Stomach (tissue), 9 donors: ENCODE data around the gene RNF19B. TPM values are rescaled to one million over a fixed set of nuclear protein-coding genes. Genes with fewer than 3 reads are reported as not detected.
A peak's percentile ranks its signal among the peaks of the same experiment; 100 is the strongest.

ENCODE experiments used
- DNase-seq, 2 donors: peaks; one replicate each; pipeline versions ENCODE4 v3.0.0 to v3.0.0-alpha.2; 2013 to 2019
- H3K27ac ChIP-seq, 5 donors: fragments of 200-600 bp in 4 of 5; sonication (generic) in 4 of 5; one replicate each; pipeline ENCODE4 v1.5.1; 2013 to 2019; ENCODE audit warnings: mild to moderate bottlenecking in 1 of 5, moderate library complexity in 1 of 5
- H3K27me3 ChIP-seq, 3 donors: fragments of 200-600 bp; sonication (generic); one replicate each; pipeline ENCODE4 v1.5.1; 2017 to 2019; ENCODE audit warnings: mixed run types in 1 of 3
- H3K36me3 ChIP-seq, 4 donors: fragments of 200-600 bp; sonication (generic); 1 replicate in 3 of 4; 2 replicates in 1 of 4; pipeline ENCODE4 v1.5.1; 2016 to 2019
- H3K4me1 ChIP-seq, 4 donors: fragments of 200-600 bp; sonication (generic); one replicate each; pipeline ENCODE4 v1.5.1; 2016 to 2019
- H3K4me3 ChIP-seq, 4 donors: fragments of 200-600 bp; sonication (generic) in 3 of 4; one replicate each; pipeline ENCODE4 v1.5.1; 2016 to 2019; ENCODE audit warnings: mild to moderate bottlenecking in 1 of 4
- H3K9me3 ChIP-seq, 4 donors: fragments of 200-600 bp; sonication (generic); one replicate each; pipeline ENCODE4 v1.5.1; 2016 to 2019
- EP300 ChIP-seq: sonication (generic); formaldehyde crosslinking; IDR thresholded peaks from one replicate; pipeline ENCODE4 v1.6.1; 2017; ENCODE audit warnings: antibody characterized with exemption
- POLR2A ChIP-seq, 4 donors: fragments of 450-650 bp; IDR thresholded peaks; one replicate each; pipeline ENCODE4 v1.6.1; 2016; ENCODE audit warnings: antibody characterized with exemption in 4 of 4, control low read depth in 2 of 4, mild to moderate bottlenecking in 1 of 4, moderate library complexity in 1 of 4
- POLR2AphosphoS5 ChIP-seq, 3 donors: sonication (generic); formaldehyde crosslinking; IDR thresholded peaks; one replicate each; pipeline ENCODE4 v1.6.1; 2016; ENCODE audit warnings: antibody characterized with exemption in 3 of 3
- WGBS, 5 donors: extraction: QIAGEN DNeasy Blood & Tissue Kit in 3 of 5; methylation state at CpG; one replicate each; pipeline versions ENCODE4 v1.1.5 to v1.1.7; 2013 to 2018; 5-methylcytosine and 5-hydroxymethylcytosine counted together
- intact Hi-C: fragments of 100-400 bp; cut with DNase I; formaldehyde crosslinking; loops from one replicate; pipeline ENCODE4 v1.15.1; 2023; ENCODE audit warnings: low total_unique reads
- polyA plus RNA-seq, 3 donors: library from polyadenylated mRNA; stranded (reverse); fragments of 200-250 nt; gene quantifications; one replicate each; pipeline ENCODE4 v1.2.3, GENCODE V29; 2013
- total RNA-seq, 5 donors: library from RNA; depleted of rRNA; stranded (reverse); fragments of >200 nt; gene quantifications; one replicate each; pipeline versions ENCODE4 v1.1.0 to v1.2.3, GENCODE V29; 2014 to 2016
- TF ChIP-seq, protein P1 (sequence below), 7 experiments: fragments of 450-650 bp in 4 of 7; fragments of 200-600 bp in 3 of 7; sonication (generic) in 3 of 7; IDR thresholded peaks; one replicate each; pipeline ENCODE4 v1.5.1; 2016 to 2019; ENCODE audit warnings: antibody characterized with exemption in 7 of 7, control low read depth in 2 of 7, mild to moderate bottlenecking in 1 of 7
- donor health status: healthy with polysubstance abuse.
- donor health status: Bipolar disorder and iron deficiency.
- donor health status: healthy.

RNF19B gene
- total and polyA plus RNA-seq, 8 donors, result 0.58 to 29.5 (median 9.7) TPM

DNA sequence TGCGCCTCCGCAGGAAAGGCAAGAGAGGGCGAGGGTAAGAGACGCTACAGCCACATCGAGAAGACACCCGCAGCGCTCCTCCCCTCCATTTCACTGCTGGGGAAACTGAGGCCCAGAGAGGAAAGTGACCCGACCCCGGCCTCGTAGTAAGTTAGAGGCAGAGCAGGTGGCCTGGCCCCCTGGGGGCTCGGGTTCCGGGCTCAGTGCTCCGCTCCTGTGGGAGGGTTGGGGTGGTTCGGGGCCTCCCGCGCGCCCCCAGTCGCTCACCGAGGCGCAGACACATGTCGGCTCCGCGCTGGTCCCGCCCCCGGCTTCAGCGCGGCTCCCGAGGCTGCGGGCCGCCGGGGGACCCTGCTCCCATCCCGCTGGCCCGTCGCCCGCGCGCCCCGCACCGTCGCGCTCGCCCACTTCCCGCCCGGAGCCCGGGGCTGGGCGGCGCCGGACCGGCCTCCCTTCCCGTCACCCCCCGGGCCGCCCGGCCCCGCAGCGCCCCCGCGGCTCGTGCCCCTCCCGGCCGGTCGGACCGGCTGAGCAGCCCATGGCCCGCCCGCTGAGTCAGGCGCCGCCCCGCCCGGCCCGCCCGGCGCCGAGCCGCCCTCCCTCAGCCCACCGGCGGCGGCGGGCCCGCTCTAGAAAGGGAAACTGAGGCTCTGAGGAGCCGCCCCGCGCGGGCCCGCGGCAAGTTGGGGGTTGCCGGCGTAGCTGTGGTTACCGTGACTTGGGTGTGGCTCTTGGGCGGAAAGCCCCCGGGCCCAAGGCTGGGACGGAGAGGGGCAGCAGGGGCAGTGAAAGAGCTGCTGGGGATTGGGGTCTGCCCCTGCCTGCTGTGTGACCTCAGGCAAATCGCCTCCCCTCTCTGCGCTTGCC is 63.4 kb downstream of the RNF19B start, which contains the start of gene TMEM54:
Gene TMEM54, minus strand, starts transcription at position 434 of the 867 bp plus-strand sequence. Its CDS starts 151 bp downstream, at position 283.
- DNase-seq, result peak; percentile 86 to 91
- peak within 1 kb of the TSS; percentile 86 to 91 (median 87) for H3K27ac ChIP-seq
- H3K4me1 ChIP-seq, result peaks cover 17 to 37% (median 30%) of the 10 kb centered on the region in 4 donors
- H3K27me3 ChIP-seq, result peaks cover 0 to 30% (median 3%) of the 10 kb centered on the region in 3 donors
- H3K4me3 ChIP-seq, result peak within 1 kb of the TSS; percentile 72 to 77 (median 75)
- H3K9me3 ChIP-seq, result no peaks in the 10 kb centered on the region
- TF ChIP-seq POLR2A (IDR thresholded peaks at IDR 0.05), result no peak
- no peak for TF ChIP-seq EP300
- peak in 1 of 3 donors; percentile 3 for TF ChIP-seq POLR2AphosphoS5 (IDR thresholded peaks at IDR 0.05)
- TF ChIP-seq, protein P1, sequence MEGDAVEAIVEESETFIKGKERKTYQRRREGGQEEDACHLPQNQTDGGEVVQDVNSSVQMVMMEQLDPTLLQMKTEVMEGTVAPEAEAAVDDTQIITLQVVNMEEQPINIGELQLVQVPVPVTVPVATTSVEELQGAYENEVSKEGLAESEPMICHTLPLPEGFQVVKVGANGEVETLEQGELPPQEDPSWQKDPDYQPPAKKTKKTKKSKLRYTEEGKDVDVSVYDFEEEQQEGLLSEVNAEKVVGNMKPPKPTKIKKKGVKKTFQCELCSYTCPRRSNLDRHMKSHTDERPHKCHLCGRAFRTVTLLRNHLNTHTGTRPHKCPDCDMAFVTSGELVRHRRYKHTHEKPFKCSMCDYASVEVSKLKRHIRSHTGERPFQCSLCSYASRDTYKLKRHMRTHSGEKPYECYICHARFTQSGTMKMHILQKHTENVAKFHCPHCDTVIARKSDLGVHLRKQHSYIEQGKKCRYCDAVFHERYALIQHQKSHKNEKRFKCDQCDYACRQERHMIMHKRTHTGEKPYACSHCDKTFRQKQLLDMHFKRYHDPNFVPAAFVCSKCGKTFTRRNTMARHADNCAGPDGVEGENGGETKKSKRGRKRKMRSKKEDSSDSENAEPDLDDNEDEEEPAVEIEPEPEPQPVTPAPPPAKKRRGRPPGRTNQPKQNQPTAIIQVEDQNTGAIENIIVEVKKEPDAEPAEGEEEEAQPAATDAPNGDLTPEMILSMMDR (IDR thresholded peaks at IDR 0.05), result peak in 1 of 7 experiments; percentile 2
- H3K36me3 ChIP-seq, result peaks cover 0 to 19% (median 9%) of the 10 kb centered on the region in 4 donors
- intact Hi-C loops, result no loop called here
- 1 to 2% (median 1%) methylated on average over 43 to 92 of the region's 92 CpGs for WGBS, 5 donors

DNA sequence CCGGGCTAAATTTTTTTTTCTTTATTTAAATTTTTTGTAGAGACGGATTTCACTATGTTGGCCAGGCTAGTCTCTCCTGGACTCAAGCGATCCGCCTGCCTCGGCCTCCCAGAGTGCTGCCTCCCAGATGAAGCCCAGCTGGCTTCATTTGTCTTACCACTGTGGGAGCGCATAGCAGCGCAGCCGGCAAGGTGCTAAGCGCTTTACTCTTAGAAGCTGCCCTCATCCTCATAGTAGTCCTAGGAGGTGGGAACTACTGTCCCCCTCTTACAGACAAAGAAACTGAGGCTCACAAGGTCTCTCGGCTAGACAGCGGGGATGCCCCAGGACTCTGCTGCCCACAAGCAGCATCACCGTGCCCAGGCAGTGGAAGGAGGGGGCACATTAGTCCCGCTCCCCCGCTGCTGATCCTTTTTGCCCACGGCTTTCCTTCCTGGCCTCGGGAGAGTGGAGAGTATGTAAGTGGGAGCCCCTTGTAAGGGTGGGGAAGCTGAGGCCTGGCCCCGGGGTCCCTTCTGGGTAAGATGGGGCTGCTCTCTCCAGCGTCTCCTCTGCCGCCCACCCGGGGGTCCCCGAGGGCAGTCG is 64.1 kb downstream of the RNF19B start:
- DNase-seq, result peak in 1 of 2 donors; percentile 32
- H3K27ac ChIP-seq, result peak overlapping the region; percentile 76 to 91 (median 84)
- TF ChIP-seq POLR2A (IDR thresholded peaks at IDR 0.05) (no peak), POLR2AphosphoS5 (IDR thresholded peaks at IDR 0.05) (no peak), EP300 (no peak)
- TF ChIP-seq, protein P1 (IDR thresholded peaks at IDR 0.05), result no peak

DNA sequence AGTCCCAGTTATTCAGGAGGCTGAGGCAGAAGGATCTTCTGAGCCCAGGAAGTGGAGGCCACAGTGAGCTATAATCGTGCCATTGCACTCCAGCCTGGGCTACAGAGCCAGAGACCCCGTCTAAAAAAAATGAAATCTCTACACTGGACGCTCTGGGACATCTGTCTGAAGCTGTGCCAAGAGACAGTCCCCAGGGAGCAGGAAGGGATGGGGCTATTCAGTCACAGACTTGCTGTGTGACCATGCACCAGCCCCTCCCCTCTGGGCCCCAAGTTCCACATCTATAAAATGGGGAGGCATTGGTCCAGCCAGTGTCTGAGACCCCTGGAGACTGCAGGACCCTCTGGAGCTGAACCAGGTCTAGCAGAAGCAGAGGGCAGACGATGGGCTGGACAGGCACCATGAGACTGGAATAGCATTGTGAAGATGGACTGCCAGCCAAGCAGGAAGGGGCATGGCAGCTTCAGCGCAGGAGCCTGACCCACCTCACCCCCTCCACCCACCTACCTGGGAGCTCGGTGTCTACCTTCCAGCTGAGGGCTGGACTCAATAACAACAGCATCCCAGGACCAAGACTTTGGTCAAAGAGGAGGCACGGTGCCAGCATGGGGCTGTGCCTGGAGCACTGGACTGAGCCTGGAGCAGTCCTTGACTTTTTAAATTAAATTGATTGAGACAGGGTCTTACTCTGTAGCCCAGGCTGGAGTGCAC is 64.9 kb downstream of the RNF19B start:
- Histone ChIP-seq H3K4me3 (peak overlapping the region in 3 of 4 donors; percentile 74 to 77 (median 76)), H3K9me3 (no peaks in the 10 kb centered on the region), H3K27me3 (peaks cover 0 to 30% (median 3%) of the 10 kb centered on the region in 3 donors), H3K36me3 (peaks cover 0 to 32% (median 22%) of the 10 kb centered on the region in 4 donors), H3K27ac (peak overlapping the region in 3 of 5 donors; percentile 84 to 91 (median 88)), H3K4me1 (peaks cover 8 to 30% (median 29%) of the 10 kb centered on the region in 4 donors)
- peak in 1 of 2 donors; percentile 8 for DNase-seq
- intact Hi-C loops, result no loop called here
- WGBS, 5 donors, result 72 to 81% (median 76%) methylated on average over 7 of the region's 7 CpGs
- no peak for TF ChIP-seq POLR2A (IDR thresholded peaks at IDR 0.05)
- TF ChIP-seq POLR2AphosphoS5 (IDR thresholded peaks at IDR 0.05), result no peak
- TF ChIP-seq EP300, result no peak
- TF ChIP-seq, protein P1 (IDR thresholded peaks at IDR 0.05), result no peak

More for the DNA sequence above, 64.1 kb downstream of the RNF19B start:
- H3K36me3 ChIP-seq, result peaks cover 0 to 25% (median 15%) of the 10 kb centered on the region in 4 donors
- peaks cover 0 to 30% (median 3%) of the 10 kb centered on the region in 3 donors for H3K27me3 ChIP-seq
- H3K4me1 ChIP-seq, result peaks cover 12 to 34% (median 30%) of the 10 kb centered on the region in 4 donors
- H3K9me3 ChIP-seq, result no peaks in the 10 kb centered on the region
- peak overlapping the region; percentile 72 to 77 (median 75) for H3K4me3 ChIP-seq
- intact Hi-C loops, result no loop called here
- WGBS, 5 donors, result 12 to 15% (median 14%) methylated on average over 16 to 22 of the region's 22 CpGs
